ENCODE results near the gene CRIM1. TPM values are rescaled to one million over a fixed set of nuclear protein-coding genes. Genes with fewer than 3 reads are reported as not detected.

The CRIM1 gene
- total RNA-seq, 1 donor from 2014 or later, result 61.8 TPM

DNA sequence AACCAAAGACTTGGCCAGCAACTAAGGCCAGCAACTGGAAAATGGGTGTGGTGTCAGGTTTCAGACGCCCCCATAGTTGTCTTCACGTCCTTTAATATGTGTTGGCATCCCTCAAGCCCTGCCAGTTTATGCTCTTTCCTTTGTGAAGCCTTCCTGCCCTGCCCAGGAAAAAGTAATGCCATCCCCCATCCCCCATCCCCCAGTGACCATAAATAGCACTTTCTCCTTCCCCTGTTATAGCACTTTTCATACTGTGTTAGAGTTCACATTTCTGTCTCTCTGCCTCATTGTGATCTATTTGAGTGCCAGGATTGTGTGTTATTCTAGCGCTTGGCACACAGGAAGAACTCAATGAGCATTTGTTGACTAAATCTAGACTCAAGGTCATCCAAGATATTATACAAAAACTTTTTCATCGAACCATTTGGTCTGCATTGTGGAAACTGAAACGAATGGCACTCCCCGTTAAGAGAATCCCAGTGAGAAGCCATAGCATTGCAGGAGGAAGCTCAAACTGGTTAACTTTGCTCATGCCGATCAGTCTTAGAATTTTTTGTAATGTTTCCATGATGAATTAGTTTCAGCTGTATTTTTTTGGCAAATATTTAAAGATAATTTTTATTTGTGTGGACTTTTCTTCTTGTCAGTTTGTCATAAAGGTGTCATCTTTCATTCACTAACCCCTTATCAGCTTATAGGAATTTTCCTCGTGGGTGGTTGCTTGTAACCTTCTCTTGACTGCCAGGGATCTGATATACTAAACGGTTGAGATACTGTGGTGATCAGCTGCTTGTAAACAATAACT lies 15.7 kb downstream of the CRIM1 start:
- Mint-ChIP-seq H3K27me3 (ENCODE audit: low read depth) (no peaks in the 10 kb centered on the region), H3K27ac (peak overlapping the region; percentile 89), H3K4me3 (no peak overlapping the region), H3K36me3 (no peaks in the 10 kb centered on the region), H3K9me3 (no peaks in the 10 kb centered on the region), H3K4me1 (peaks cover 88% of the 10 kb centered on the region)
- no peak for DNase-seq (ENCODE audit: low spot score in 2 of 2, unreplicated experiment in 2 of 2)
- no peak for TF ChIP-seq CTCF (IDR thresholded peaks at IDR 0.05; ENCODE audit: unreplicated experiment)

GRCh38 chr2:36371928-36372391 lies 16.4 kb downstream of the CRIM1 start:
- H3K27me3 Mint-ChIP-seq (ENCODE audit: low read depth), result no peaks in the 10 kb centered on the region
- H3K4me1 Mint-ChIP-seq, result peaks cover 88% of the 10 kb centered on the region
- no peaks in the 10 kb centered on the region for H3K9me3 Mint-ChIP-seq
- no peak for TF ChIP-seq CTCF (IDR thresholded peaks at IDR 0.05; ENCODE audit: unreplicated experiment)
- DNase-seq (ENCODE audit: low spot score in 2 of 2, unreplicated experiment in 2 of 2), result no peak
- H3K4me3 Mint-ChIP-seq, result no peak overlapping the region
- no peaks in the 10 kb centered on the region for H3K36me3 Mint-ChIP-seq
- H3K27ac Mint-ChIP-seq, result peak overlapping the region; percentile 89

DNA sequence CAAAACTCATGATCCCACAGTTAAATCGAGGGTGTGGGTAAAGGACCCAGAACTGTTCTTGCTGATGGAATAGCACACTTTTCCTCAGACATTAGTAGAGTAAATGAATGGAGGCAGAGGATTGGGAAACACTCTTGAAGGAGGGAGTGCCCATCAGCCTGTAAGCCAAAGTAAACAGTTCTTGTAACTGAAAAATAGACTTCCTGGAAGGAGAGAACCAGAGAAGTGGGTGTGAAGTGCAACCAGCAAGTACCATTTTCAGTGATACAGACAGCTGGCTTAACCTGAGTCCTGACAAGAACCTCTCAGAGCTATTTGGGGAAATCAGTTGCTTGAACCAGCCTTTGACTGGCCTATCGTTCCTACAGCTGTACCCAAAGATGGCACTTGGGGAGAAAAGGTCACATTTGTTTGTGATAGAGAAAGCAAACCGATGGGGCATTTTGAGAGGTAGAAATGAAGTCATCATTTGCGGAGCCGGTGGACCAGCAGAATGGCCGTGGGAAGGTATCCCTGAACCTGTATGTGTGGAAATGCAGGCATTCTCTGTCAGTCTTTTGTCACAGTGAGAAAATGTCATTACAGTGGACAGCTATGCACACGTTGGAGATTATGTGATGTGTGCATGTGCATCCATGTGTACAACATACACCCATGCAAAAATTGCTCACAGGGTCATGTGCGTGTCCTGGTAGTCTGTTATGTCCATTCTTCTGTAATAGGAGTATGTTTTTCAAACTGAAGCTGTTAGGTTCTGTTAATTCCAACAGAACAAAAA lies 17.8 kb downstream of the CRIM1 start:
- Mint-ChIP-seq H3K36me3 (no peaks in the 10 kb centered on the region), H3K9me3 (no peaks in the 10 kb centered on the region), H3K4me3 (no peak overlapping the region), H3K27ac (peak overlapping the region; percentile 48), H3K4me1 (peaks cover 77% of the 10 kb centered on the region), H3K27me3 (ENCODE audit: low read depth) (no peaks in the 10 kb centered on the region)
- DNase-seq (ENCODE audit: low spot score in 2 of 2, unreplicated experiment in 2 of 2), result no peak
- TF ChIP-seq CTCF (IDR thresholded peaks at IDR 0.05; ENCODE audit: unreplicated experiment), result no peak

GRCh38 chr2:36374585-36374984 lies 19.0 kb downstream of the CRIM1 start:
- H3K36me3 Mint-ChIP-seq, result no peaks in the 10 kb centered on the region
- DNase-seq (ENCODE audit: low spot score in 2 of 2, unreplicated experiment in 2 of 2), result no peak
- peaks cover 73% of the 10 kb centered on the region for H3K4me1 Mint-ChIP-seq
- TF ChIP-seq CTCF (IDR thresholded peaks at IDR 0.05; ENCODE audit: unreplicated experiment), result no peak
- no peak overlapping the region for H3K4me3 Mint-ChIP-seq
- peak overlapping the region; percentile 3 for H3K27ac Mint-ChIP-seq
- H3K9me3 Mint-ChIP-seq, result no peaks in the 10 kb centered on the region
- no peaks in the 10 kb centered on the region for H3K27me3 Mint-ChIP-seq (ENCODE audit: low read depth)

DNA sequence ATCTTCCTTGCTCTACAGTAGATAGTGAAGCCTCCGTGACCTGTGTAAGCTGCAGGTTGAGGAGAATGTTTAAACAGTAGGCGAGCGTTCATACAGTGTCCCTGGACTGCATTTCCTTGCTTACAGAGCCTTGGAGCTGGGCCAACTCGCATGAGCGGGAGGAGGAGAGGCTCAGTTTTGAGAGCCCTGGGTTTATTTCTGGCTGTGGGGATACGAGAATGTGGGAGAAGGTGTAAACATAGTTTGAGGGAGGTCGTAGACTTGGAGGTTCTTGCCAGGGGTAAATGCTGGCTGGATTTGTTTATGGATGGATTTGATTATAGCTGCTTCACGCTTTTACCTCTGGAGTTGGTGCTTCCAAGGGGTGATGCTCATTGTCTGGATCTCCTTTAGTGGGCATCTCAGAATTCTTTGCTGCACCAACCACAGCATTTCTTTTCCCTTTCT lies 20.8 kb downstream of the CRIM1 start:
- no peaks in the 10 kb centered on the region for H3K9me3 Mint-ChIP-seq
- H3K36me3 Mint-ChIP-seq, result no peaks in the 10 kb centered on the region
- H3K27me3 Mint-ChIP-seq (ENCODE audit: low read depth), result no peaks in the 10 kb centered on the region
- peak overlapping the region; percentile 39 for H3K27ac Mint-ChIP-seq
- peak; percentile 55 to 76 for DNase-seq (ENCODE audit: low spot score in 2 of 2, unreplicated experiment in 2 of 2)
- TF ChIP-seq CTCF (IDR thresholded peaks at IDR 0.05; ENCODE audit: unreplicated experiment), result no peak
- H3K4me3 Mint-ChIP-seq, result no peak overlapping the region
- H3K4me1 Mint-ChIP-seq, result peaks cover 68% of the 10 kb centered on the region
